Umbilical cord (tissue), 2 donors: ENCODE data around the gene SYP. TPM values are rescaled to one million over a fixed set of nuclear protein-coding genes. Genes with fewer than 3 reads are reported as not detected.
"Not testable (repeated sequence)": the region's sequence is repeated elsewhere in the genome, so short reads cannot be mapped to it uniquely, and the experiment has no call there.

Experiments
- DNase-seq: peaks from one replicate; pipeline ENCODE4 v3.0.0-alpha.2; 2015; ENCODE audit warnings: low spot score
- total RNA-seq: library from RNA; depleted of rRNA; stranded (reverse); fragments of >200 nt; gene quantifications from one replicate; pipeline ENCODE4 v1.2.3, GENCODE V29; 2014; ENCODE audit warnings: low replicate concordance; ENCODE audit not compliant: insufficient read depth

Gene SYP
- total RNA-seq, 1 donor from 2014 or later = 0.24 TPM

- no peak for DNase-seq
These were observed 32.3 kb downstream of the SYP start for GRCh38 chrX:49167740-49168108.

- DNase-seq = peak; percentile 77
These were observed 32.9 kb downstream of the SYP start for GRCh38 chrX:49166914-49167739.

GRCh38 chrX:49165901-49166881, 33.8 kb downstream of the SYP start:
- DNase-seq = peak; percentile 87

- no peak for DNase-seq
These were observed 35.2 kb downstream of the SYP start for GRCh38 chrX:49164589-49165360.

DNA sequence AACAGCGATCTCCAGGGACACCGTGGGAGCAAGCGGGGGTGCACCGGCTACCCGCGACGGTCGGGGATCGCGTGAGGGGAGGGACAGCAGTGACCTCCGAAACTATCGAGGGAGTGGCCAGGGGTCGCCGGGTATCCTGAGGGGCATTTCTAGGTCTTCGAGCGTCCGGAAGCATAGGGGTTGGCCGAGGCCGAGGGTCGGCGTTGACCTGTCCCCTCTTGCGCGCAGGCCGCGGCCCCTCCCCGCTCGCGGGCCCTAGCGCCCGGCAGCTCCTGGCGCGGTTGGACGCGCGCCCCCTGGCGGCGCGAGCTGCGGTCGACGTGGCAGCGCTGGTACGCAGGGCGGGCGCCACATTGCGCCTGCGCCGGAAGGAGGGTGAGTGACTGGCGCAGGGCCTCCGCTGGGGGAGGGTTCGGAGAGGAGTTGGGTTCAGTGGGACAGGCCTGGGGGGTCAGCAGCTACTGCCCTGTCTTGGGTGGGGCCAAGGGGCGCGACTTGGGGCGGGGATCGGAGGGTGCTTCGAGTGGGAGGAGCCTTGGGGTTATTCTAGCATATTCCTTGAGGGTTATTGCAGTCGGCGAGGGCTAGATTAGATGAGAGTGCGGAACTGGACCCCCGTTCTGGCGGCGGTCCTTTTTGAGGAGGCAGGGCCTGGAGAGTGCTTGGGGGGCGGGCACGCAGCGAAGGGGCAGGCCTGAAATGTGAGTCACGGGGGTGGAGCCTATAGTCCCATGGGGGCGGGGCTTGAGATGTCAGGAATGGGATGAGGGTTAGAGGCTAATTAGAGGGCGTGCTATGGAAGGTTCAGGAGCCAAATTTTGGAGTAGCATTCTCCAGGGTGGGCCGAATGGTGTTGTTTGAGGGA, 36.2 kb downstream of the SYP start:
- DNase-seq = peak; percentile 84

- DNase-seq = no peak
These were observed 37.4 kb downstream of the SYP start, which contains the start of gene MAGIX for GRCh38 chrX:49162620-49163019. MAGIX (plus strand) TSS chrX:49162758; CDS start chrX:49162890, 132 bp downstream.

- no peak for DNase-seq
These were observed 38.4 kb downstream of the SYP start for GRCh38 chrX:49161632-49162031.

DNA sequence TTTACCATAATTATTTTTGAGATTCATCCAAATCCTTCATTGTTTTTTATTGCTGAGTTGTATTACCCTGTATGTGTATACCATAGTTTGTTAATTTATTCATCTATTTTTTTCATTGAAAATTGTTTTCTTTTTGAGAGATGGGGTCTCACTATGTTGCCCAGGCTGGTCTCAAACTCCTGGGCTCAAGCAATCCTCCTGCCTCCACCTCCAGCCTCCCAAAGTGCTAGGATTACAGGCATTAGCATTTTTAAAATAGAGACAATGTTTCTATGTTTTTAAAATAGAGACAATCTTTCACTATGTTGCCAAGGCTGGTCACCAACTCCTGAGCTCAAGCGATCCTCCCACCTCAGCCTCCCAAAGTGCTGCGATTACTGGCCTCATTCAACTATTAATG, 39.1 kb downstream of the SYP start:
- no peak for DNase-seq

- no peak for DNase-seq
These were observed 42.8 kb downstream of the SYP start for GRCh38 chrX:49157194-49157593.

DNA sequence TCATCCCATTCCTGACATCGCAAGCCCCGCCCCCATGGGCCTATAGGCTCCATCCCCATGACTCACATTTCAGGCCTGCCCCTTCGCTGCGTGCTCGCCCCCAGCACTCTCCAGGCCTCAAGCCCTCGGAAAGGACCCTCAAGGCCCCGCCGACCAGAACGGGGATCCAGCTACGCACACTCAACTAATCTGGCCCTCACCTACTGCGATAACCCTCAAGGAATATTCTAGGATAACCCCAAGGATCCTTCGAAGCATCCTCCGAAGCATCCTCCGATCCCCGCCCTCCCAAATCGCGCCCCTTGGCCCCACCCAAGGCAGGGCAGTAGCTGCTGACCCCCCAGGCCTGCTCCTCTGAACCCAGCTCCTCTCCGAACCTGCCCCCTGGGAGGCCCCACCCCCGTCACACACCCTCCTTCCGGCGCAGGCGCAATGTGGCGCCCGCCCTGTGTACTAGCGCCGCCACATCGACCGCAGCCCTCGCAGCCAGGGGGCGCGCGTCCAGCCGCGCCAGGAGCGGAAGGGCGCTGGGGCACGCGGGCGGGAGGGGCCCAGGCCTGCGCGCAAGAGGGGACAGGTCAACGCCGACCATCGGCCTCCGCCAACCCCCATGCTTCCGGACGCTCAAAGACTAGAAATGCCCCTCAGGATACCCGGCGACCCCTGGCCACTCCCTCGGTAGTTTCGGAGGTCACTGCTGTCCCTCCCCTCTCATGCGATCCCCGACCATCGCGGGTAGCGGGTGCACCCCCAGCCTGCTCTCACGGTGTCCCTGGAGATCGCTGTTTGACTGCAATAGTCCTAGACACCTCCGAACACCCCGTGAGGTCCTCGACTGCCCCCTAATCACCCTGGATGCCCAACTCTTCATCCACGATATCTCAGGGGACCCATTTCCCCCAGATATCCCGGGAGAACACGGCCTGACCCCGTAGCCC, 43.8 kb downstream of the SYP start:
- peak; percentile 95 for DNase-seq

- peak; percentile 82 for DNase-seq
These were observed 44.6 kb downstream of the SYP start for GRCh38 chrX:49155243-49155899.

GRCh38 chrX:49153467-49153866, 46.5 kb downstream of the SYP start:
- DNase-seq = no peak

- not testable (repeated sequence) for DNase-seq
These were observed 50.7 kb downstream of the SYP start for GRCh38 chrX:49149291-49149690.

- not testable (repeated sequence) for DNase-seq
These were observed 51.4 kb downstream of the SYP start for GRCh38 chrX:49148390-49149100.

GRCh38 chrX:49147936-49148335, 52.1 kb downstream of the SYP start:
- no peak for DNase-seq

DNA sequence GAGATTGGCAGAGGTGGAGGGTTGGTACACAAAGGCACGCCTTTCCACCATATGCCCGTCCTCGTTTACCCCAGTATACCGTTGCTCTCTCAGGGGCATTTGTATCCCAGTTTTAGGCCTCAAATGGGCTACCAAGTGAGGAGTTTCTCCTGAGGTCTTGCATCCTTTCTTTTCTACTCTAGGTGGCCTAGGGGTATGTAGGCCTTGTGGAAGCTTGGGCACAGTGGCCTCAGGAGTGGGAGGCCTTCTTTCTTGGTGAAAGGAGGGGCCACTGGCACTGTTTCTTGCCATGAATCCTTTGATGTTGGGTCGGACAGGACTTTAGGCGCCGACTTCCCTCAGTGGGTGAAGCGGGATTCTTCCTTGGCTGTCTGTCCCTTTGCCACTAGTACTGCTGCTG, 52.7 kb downstream of the SYP start:
- DNase-seq = no peak

DNA sequence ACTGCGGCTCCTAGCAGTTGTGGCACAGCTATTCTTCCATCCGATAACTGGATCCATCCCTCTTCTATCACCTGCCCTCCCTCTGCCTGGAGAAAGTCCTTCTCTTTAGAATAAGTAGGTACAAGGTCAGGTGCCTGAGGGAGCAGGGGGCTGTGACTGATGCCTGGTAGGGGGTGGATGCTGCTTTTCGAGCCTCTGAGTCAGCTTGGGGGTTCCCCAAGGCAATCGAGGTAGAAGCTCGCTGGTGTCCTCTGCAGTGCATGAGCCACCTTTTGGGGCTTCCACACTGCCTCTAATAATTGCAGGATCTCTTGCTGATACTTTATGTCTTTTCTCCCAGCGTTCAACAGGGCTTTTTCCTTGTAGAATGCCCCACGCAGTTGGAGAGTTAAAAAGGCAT, 56.8 kb downstream of the SYP start:
- DNase-seq = not testable (repeated sequence)

DNA sequence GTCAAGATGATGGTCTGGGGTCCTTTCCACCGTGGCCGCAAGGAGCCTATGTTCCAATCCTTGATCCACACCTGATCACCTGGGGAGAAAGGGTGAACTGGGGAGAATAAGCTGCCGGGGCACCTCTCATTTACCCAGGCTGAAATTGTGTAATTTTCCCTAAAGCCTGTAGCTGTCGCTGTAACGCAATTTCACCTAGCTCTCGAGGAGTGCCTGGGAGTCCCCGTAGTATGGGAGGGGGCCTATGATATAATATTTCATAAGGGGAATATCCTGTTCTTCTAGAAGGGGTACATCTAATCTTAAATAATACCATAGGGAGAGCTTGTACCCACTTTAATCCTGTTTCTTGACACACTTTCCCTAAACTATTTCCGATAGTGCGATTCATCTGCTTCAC, 57.7 kb downstream of the SYP start:
- DNase-seq = not testable (repeated sequence)
